ENCODE data around the gene MYT1.
"Not testable (repeated sequence)": the region's sequence is repeated elsewhere in the genome, so short reads cannot be mapped to it uniquely, and the experiment has no call there.

The MYT1 gene

DNA sequence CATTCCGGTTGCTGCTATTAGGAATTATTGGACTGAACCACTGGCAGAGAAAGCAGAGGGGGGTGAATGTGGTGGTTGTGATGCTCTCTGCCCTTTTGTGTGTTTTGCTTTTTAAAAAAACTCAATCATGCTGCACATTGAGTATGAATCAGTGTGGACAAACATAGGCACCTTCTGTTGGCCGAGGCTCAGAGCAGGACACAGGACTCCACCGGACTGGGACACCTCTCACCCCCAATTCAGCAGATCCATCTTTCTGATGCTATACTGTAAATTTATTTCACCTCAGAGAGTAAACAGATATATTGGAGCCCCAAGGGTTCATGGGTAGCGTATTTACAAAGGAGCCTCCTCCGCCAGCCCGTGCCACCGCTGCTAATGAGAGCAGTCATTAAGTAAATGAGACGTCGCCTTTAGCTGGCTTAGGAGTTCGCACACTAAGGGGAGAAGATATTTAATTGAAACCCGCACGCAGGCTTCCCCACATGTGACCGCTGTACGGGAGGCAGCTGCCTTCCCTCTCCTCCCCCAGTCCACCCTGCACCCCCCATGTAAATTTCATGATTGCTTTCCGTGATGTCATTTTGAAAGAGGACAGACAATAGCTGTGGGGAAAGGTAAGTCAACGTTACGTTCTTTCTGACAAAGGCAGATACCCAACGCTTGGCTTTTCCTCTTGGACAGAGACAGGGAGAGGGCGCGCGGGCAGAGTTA lies at the start of gene MYT1:
Gene MYT1 (plus strand): TSS at position 330 of the 714 bp plus-strand sequence. CDS start 34,410 bp downstream, outside the sequence.
- no peak for DNase-seq

DNA sequence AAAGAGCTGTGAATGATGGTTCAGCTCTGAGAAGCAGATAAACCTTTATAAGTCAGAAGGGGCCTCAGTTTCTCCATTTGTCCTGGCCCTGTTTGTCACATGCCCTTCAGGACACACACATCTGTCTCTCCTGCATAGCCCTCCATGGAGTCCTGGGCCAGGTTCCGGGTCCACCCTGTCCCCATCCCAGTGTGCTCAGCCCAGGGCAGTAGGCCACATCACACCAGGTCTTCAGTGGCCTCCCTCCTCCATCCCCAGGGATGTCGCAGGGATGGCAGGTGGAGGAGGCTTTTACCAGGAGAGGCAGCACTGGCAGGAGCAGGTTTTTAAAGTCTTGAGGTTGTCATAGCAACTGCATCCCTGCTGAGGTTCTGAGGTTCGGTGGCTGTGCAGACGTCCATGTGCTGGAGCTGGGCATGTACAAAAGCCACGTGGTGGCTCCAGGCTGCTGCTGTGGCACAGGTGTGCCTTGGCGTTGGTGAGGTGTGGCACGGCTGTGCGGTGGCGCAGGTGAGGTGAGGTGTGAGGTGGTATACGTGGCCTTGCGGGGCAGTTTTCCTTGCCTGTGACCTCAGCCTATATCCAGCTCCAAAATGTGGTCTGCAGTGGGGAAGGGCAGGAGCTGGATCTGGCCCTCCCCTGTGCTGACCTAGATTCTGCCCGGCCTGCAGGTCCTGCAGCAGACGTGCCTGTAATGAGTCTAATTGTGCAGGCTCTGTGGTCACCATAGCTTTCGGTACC lies 48.9 kb upstream of the MYT1 start:
- DNase-seq, result no peak

DNA sequence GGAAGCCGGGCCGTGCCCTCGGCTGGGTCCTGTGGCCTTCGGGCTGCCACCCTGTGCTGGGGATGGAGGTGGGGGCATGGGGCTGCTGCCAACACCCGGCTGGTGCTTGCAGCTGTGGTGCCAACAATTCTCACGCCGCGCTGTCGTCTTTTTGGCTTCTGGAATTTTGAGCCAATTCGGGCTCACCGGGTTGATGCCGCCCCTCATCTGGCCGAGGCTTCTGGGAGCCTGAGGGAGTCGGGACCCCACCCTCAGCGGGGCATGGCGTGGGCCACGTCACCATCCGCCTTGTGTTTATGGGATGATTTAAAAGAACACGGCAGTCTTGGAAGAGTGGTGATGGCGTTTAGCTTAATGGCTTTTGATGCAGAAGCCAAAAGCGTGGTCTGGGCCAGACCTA lies 48.2 kb upstream of the MYT1 start:
- DNase-seq, result no peak

DNA sequence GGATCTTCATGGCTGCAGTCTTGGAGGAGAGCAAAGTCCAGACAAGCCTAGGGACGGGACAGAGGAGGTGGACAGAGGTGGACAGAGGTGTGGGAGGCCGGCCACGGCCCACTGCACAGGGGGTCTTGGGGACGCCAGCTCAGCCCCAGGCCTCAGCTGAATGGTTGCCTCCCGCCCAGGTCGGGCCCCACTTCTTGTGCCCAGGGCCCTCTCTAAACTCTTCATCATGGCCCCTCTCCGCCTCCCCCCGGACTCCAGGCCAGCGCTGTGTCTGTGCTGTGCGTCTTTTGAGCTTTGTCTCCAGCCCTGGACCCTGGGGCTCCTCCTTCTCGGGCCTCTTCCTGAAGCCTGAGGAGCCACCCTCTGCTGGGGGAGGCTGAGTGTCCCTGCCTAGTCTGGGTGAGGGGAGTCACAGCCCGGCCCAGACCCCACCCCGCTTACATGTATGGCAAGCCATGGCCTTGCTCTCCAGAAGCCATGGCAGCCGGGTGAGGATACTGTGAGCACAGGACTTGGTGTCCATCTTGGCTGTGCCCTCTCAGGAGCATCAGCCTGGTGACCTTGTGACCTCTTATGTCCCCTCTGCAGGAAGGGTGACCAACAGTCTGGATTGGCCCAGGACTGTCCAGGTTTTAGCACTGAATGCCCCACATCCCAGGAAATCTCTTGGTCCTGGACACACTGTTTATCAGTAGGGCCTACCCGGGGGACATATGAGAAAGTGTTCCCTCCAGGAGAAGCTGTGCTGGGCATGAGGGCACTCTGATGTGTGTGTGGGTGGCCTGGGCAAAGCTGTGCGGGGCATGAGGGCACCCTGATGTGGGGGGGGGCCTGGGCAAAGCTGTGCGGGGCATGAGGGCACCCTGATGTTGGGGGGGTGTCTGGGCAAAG lies 47.5 kb upstream of the MYT1 start:
- no peak for DNase-seq

DNA sequence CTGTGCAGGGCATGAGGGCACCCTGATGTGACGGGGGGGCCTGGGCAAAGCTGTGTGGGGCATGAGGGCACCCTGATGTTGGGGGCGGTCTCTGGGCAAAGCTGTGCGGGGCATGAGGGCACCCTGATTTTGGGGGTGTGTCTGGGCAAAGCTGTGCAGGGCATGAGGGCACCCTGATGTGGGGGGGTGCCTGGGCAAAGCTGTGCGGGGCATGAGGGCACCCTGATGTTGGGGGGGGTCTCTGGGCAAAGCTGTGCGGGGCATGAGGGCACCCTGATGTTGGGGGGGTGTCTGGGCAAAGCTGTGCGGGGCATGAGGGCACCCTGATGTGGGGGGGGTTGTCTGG lies 46.8 kb upstream of the MYT1 start:
- not testable (repeated sequence) for DNase-seq

DNA sequence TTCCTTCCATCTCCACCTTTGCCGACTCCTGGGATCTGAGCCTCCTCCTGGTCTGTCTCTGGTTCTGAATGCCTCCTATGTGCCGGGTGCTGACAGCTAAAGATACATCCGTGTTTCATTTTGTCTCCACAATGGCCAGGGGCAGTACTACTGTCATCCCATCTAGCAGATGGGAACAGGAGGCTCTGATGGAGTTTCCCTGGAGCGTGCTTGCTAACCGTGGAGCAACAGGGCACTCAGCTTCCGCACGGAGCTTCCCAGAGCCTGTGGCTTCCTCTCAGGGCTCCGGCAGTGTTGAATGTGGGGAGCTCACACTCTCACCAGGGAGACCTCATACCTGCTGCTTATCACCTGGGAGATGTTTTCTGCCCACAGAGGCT lies 45.0 kb upstream of the MYT1 start:
- no peak for DNase-seq

DNA sequence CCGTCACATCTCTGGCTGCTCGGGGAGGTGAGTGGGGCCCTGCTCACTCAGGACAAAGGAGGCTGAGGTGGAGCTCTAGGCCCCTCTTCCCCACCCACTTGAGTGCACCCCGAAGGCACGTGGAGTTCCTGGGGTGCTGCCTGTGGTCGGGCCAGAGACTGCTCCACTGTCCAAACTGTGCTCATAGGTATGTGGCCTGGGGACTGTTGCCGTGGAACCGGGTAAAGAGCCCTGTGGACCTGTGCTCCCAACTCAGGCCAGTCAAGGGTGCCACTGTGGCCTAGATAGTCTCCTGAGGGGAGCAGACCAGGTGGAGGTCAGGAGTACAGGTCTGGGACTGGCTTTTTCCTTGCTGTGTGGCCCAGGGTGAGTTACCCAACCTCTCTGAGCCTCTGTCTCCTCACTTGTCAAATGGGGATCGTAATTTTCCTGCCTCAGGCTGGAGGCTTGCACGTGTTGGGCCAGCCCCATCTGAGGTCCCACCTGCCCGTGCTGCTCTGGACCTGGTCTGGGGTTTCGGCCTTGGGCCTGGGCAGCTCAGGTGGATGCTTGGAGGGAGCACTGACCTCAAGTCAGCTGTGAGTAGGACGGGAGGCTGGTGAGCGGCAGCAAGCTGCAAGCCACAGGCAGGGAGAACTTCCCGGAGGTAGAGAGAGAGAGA lies 44.4 kb upstream of the MYT1 start:
- DNase-seq, result no peak

DNA sequence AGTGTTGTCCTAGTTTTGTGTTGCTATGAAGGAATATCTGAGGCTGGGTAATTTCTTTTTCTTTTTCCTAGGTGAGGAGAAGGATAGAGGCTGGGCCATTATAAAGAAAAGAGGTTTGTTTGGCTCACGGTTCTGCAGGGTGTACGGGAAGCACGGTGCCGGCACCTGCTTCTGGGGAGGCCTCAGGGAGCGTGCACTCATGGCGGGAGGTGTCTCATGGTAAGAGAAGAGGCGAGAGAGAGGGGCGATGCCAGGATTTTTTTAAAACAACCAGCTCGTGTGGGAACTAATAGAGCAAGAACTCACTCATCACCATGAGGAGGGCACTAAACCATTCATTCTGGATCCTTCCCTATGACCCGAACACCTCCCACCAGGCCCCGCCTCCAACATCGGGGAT lies 42.7 kb upstream of the MYT1 start:
- no peak for DNase-seq

DNA sequence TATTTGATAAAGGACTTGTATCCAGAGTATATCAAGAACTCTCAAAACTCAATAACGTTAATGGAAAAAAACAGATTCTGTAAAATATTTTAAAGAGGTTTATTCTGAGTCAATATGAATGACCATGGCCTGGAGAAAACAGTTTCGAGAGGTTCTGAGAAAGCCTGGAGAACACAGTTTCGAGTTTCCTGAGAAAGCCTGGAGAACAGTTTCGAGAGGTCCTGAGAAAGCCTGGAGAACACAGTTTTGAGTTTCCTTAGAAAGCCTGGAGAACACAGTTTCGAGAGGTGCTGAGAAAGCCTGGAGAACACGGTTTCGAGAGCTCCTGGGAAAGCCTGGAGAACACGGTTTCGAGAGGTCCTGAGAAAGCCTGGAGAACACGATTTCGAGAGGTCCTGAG lies 41.3 kb upstream of the MYT1 start:
- not testable (repeated sequence) for DNase-seq

DNA sequence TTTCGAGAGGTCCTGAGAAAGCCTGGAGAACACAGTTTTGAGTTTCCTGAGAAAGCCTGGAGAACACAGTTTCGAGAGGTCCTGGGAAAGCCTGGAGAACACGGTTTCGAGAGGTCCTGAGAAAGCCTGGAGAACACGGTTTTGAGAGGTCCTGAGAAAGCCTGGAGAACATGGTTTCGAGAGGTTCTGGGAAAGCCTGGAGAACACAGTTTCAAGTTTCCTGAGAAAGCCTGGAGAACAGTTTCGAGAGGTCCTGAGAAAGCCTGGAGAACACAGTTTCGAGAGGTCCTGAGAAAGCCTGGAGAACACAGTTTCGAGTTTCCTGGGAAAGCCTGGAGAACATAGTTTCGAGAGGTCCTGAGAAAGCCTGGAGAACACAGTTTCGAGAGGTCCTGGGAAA lies 40.7 kb upstream of the MYT1 start:
- DNase-seq, result not testable (repeated sequence)

DNA sequence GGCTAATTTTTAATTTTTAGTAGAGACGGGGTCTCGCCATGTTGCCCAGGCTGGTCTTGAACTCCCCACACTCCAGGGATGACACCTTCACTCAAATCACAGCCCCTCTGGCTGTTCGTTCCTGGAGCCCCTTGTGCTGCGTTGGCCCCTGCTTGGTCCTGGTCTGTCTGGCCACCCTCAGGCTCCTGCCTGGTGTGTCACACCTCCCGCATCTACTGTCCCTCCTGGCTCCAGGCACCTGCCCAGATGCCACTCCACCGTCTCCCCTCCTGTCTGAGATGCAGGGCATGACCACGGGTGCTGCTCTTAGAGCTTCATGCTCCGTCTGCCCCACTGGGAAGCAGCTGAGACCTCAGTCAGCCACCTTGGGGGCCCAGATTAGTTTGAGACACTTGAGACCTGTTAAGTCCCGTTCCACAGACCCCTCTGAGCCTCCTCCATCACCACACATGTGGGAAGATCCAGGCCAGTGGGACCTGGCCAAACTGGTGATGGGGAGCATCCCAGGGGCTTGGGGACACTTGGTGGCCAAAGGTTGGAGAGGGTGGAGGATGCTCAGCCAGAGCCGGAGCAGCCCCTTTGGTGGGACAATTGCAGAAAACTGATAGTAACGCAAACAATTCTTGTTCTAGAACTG lies 35.0 kb upstream of the MYT1 start:
- no peak for DNase-seq

DNA sequence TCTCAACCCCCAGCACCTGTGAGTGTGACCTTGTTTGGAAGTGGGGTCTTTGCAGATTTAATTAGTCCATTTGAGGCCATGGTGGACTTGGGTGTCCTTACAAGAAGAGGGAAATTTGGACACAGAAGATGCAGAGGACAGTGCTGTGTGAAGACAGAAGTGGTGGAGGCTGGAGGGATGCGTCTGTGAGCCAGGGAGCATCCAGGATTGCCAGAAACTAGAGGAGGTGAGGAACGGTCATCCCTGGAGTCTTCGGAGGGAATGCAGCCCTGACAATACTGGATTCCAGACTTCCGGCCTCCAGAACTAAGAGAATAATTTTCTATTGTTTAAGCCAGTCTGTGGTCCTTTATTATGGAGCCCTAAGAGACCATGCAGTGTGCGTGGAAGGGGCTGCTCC lies 34.0 kb upstream of the MYT1 start:
- DNase-seq, result no peak

DNA sequence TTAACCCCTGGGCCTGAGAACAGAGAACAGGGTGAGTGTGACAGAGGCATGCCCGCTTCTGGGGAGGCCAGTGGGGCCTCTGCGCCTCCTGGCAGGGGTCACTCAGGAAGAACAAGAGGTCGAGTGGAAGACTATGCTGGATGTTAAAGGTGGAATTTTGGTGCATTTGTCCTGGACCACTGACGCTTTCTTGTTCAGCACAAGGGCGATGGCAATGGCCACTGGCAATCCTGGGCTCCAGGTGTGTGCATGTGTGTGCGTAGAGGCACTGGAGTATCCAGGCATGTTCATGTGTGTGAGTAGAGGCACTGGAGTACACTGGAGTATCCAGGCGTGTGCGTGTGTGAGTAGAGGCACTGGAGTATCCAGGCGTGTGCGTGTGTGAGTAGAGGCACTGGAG lies 33.4 kb upstream of the MYT1 start:
- DNase-seq, result no peak

DNA sequence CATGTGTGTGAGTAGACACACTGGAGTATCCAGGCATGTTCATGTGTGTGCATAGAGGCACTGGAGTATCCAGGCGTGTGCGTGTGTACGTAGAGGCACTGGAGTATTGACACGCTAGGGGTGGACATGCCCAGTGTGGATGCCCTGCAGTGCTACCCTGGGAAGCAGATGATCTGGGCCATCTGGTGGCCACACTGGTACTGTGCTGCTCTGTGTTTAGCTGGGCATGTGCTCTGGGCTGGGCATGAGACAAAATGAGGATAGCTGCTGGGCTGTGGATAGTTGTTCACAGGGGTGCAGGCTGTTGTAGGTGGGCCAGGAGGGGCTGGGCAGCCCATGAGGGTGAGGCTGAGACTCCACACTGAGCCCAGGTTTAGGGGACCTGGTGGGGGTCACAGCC lies 32.8 kb upstream of the MYT1 start:
- no peak for DNase-seq

DNA sequence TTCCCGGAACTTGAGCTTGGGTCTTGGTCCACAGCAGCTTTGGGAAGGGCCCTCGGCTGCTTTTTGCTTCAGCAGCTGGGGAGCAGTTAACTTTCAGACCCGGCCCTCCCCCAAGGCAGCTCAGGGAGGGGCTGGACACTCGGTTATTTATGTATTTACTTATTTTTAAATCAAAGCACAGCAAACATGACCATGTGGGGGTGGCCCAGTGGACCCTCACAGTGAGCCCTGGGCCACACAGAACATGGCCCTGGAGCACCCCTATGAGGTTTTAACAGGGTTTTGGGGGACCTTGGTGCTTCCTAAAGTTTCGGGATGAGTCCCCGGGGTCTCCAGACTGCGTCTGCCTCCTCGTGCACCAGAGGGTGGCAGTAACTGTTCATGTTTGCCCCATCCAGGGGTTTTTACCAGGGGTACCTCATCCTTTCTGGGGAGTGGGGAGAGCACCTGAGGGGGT lies 30.3 kb upstream of the MYT1 start:
- no peak for DNase-seq

DNA sequence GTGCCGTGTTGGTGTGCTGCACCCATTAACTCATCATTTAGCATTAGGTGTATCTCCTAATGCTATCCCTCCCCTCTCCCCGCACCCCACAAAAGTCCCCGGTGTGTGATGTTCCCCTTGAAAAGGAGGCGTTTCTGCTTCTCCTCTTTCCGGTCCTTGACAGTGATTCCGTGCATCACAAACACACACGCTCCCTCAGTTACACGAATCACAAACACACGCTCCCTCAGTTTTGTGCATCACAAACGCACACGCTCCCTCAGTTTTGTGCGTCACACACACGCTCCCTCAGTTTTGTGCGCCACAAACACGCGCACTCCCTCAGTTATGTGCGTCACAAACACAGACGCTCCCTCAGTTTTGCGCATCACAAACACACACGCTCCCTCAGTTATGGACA lies 29.5 kb upstream of the MYT1 start:
- not testable (repeated sequence) for DNase-seq

DNA sequence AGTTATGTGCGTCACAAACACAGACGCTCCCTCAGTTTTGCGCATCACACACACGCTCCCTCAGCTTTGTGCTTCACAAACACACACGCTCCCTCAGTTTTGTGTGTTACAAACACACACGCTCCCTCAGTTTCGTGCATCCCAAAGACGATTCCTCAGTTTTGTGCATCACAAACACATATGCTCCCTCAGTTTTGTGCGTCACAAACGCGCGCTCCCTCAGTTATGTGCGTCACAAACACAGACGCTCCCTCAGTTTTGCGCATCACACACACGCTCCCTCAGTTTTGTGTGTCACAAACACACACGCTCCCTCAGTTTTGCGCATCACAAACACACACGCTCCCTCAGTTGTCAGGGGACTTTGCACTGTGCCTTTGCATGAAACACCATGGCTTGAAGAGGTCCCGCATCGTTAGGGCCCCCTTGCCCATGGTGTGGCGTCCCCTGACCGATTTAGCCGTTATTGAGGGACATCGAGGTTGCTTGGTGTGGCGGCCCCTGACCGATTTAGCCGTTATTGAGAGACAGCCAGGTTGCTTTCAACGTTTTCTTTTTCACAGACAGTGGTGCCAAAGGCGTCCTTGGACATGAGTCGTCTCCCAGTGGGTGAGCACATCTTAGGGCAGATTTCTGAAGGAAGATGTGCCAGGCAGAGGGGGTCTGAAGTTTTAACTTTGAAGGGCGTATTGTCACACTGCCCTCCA lies 28.1 kb upstream of the MYT1 start:
- no peak for DNase-seq

DNA sequence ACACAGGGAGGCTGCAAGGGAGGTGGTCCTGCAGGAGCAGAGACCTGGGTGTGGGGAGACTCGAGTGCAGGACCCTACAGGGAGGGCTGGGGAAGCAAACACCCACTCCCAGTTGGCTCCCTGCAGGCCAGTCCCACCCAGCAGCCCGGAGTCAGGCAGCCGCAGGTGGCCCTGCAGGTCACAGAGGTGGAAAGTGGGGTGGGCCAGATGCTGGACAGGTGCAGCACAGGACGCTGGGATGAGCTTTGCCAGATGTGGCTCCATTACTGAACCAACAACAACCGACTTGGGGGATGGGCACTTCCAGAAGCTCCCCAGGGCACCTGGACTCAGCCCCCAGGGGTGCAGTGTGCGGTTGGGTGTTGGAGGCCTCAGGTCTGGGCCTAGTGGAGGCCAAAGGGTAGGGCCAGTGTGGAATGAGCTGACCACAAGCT lies 26.6 kb upstream of the MYT1 start:
- no peak for DNase-seq

DNA sequence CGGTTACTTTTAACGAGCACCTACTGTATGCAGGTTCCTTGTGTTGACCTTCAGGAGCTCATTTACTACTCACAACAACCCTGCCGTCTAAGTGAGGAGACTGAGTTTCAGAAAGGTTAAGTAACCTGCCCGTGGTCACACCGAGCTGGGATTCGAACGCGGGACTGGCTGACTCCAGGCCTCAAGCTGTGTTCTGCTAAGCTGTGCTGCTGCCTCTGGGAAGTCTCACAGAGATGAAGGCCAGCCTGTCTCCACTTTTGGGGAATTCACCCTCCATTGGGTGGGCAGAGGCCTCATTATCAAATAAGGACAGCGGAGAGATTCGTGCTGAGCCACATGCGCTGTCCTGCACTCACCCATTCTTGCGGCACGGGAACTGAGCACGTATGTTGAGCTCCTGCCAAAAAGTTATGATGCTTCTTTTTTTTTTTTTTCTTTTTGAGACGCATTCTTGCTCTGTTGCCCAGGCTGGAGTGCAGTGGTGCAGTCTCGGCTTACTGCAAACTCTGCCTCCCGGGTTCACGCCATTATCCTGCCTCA lies 25.9 kb upstream of the MYT1 start:
- no peak for DNase-seq

DNA sequence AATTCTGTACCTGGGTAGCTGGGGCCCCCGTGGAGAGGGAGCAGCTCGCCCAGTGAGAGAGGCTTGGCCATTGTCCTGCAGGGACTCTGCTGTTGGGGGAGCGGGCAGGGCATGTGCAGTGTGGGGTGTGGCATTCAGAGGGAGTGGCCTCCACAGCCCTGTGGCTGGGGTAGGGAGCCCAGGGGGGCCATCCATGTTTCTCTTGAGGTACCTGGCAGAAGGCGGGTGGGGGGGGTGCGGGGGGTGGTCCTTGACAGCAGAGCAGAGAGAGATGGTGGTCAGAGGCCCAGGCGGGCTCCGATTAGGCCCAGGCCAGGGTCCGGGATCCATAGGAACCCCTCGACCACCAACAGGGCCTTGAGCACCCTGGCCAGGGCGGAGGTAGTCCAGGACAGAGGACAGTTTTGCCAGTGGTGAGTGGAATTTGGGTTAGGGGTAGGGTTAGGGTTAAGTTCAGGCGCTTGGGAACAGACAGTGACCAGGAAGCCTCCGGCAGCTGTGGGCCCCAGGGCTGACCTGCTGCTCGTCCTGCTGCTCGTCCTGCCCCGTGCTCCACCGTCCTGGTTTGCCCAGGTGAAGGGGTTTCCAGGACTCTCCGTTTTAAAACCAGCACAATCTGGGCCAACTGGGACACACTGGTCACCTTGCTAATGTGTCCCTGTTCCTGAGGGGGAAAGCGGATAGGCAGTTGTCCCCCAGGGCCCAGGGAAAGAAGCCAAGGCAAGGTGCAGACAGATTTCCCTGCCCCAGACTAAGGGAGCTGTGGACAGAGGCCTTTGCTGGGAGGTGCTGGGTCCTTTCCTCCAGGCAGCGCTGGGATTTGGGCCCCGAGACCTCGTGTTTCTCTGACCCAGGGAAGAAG lies 24.8 kb upstream of the MYT1 start:
- no peak for DNase-seq

All from stimulated activated CD4-positive, alpha-beta T cell treated with anti-CD3 and anti-CD28 coated beads, Interleukin-4, amount 100 ng/mL, for 4 hours (primary cell).